Neural progenitor cell (in vitro differentiated cells): ENCODE data around the gene PRTFDC1.

ENCODE experiments used
- CTCF ChIP-seq: fragments of 200-600 bp; sonication (generic); IDR thresholded peaks from 2 replicates; pipeline ENCODE4 v1.5.1; 2017; ENCODE audit warnings: antibody characterized with exemption, mild to moderate bottlenecking
- EZH2phosphoT487 ChIP-seq: fragments of 200-600 bp; sonication (generic); IDR thresholded peaks from 2 replicates; pipeline ENCODE4 v1.6.1; 2017; ENCODE audit warnings: antibody characterized with exemption

DNA sequence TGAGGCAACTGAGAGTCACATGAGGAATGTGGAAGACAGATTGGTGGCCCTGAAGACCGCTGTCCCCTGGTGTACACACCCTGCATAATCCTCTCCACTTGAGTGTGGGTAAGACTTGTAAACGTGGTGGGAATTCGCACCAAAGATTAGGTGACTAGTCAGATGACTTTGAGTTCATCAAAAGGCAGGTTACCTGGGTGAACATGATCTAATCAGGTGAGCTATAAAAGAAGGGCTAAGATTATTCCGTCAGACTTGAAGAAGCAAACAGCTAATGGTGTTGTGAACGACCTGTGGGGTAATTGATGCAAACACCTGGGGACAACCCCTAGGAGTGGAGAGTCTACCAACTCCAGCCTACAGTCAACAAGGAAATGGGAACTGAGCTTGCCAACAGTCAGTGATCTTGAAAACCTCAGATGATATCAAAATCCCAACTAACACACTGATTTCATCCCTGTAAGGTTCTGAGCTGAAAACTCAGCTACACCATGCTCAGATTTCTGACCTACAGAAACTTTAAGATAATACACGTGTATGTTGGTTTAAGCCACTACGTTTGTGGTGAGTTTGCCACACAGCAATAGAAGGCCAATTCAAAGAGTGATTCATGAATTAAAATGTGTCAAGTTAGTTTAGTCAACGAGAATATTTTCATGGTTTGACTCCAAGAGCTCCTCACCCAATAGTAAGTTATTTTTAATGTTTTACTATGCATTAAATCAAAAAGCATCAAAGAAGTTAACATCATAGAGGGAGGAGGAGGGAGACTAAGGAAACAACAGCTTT, 16.7 kb downstream of the PRTFDC1 start:
- TF ChIP-seq CTCF = no peak
- no peak for TF ChIP-seq EZH2phosphoT487
